HS-5 (cell line): ENCODE results near the gene GALNTL6.
"Not testable (repeated sequence)": the region's sequence is repeated elsewhere in the genome, so short reads cannot be mapped to it uniquely, and the experiment has no call there.

Experiments used
- DNase-seq: peaks from one replicate; pipeline ENCODE4 v3.0.0-alpha.2; 2012; ENCODE audit warnings: low read depth

GALNTL6 gene

GRCh38 chr4:172869621-172870268 is 1056.5 kb downstream of the GALNTL6 start:
- no peak for DNase-seq

- DNase-seq, result no peak
Measured at GRCh38 chr4:172871381-172871780, 1058.2 kb downstream of the GALNTL6 start.

- DNase-seq, result no peak
Measured at GRCh38 chr4:172874944-172875343, 1061.7 kb downstream of the GALNTL6 start.

- DNase-seq, result no peak
Measured at GRCh38 chr4:172876394-172876793, 1063.2 kb downstream of the GALNTL6 start.

- DNase-seq, result no peak
Measured at GRCh38 chr4:172881645-172882044, 1068.4 kb downstream of the GALNTL6 start.

- not testable (repeated sequence) for DNase-seq
Measured at GRCh38 chr4:172887358-172887757, 1074.2 kb downstream of the GALNTL6 start.

- no peak for DNase-seq
Measured at GRCh38 chr4:172887959-172888358, 1074.8 kb downstream of the GALNTL6 start.

- no peak for DNase-seq
Measured at GRCh38 chr4:172892300-172892699, 1079.1 kb downstream of the GALNTL6 start.

- no peak for DNase-seq
Measured at GRCh38 chr4:172895699-172896098, 1082.5 kb downstream of the GALNTL6 start.

GRCh38 chr4:172897046-172897445 is 1083.8 kb downstream of the GALNTL6 start:
- DNase-seq, result no peak

GRCh38 chr4:172898715-172899114 is 1085.5 kb downstream of the GALNTL6 start:
- DNase-seq, result no peak

- DNase-seq, result no peak
Measured at GRCh38 chr4:172899861-172900260, 1086.7 kb downstream of the GALNTL6 start.

GRCh38 chr4:172900900-172901299 is 1087.7 kb downstream of the GALNTL6 start:
- DNase-seq, result no peak

GRCh38 chr4:172912468-172912867 is 1099.3 kb downstream of the GALNTL6 start:
- not testable (repeated sequence) for DNase-seq

GRCh38 chr4:172917403-172917802 is 1104.2 kb downstream of the GALNTL6 start:
- not testable (repeated sequence) for DNase-seq

GRCh38 chr4:172919269-172919668 is 1106.1 kb downstream of the GALNTL6 start:
- DNase-seq, result no peak

GRCh38 chr4:172927096-172927814 is 1114.1 kb downstream of the GALNTL6 start:
- DNase-seq, result no peak

GRCh38 chr4:172928347-172928746 is 1115.1 kb downstream of the GALNTL6 start:
- DNase-seq, result no peak

GRCh38 chr4:172938072-172938829 is 1125.0 kb downstream of the GALNTL6 start:
- DNase-seq, result no peak

GRCh38 chr4:172938870-172939269 is 1125.7 kb downstream of the GALNTL6 start:
- no peak for DNase-seq

- no peak for DNase-seq
Measured at GRCh38 chr4:172942840-172943239, 1129.6 kb downstream of the GALNTL6 start.

- no peak for DNase-seq
Measured at GRCh38 chr4:172945611-172946010, 1132.4 kb downstream of the GALNTL6 start.

GRCh38 chr4:172946503-172946902 is 1133.3 kb downstream of the GALNTL6 start:
- DNase-seq, result no peak
